IPS DF 6.9 (cell line): ENCODE measurements around the gene CDK5.
"Not testable (repeated sequence)": the region's sequence is repeated elsewhere in the genome, so short reads cannot be mapped to it uniquely, and the experiment has no call there.

ENCODE experiments used
- DNase-seq: peaks from one replicate; pipeline ENCODE4 v3.0.0-alpha.2; 2013; ENCODE audit warnings: low read depth, low spot score
- H3K27ac ChIP-seq: one replicate; pipeline ENCODE4 v1.5.1; 2013; ENCODE audit warnings: low read length, control low read depth
- H3K27me3 ChIP-seq: 2 replicates; pipeline ENCODE4 v1.6.1; 2013; ENCODE audit warnings: mild to moderate bottlenecking, low read length; ENCODE audit not compliant: control insufficient read depth, insufficient read depth
- H3K36me3 ChIP-seq: 2 replicates; pipeline ENCODE4 v1.6.1; 2013; ENCODE audit warnings: low read length; ENCODE audit not compliant: control insufficient read depth, insufficient read depth
- H3K4me1 ChIP-seq: 2 replicates; pipeline ENCODE4 v1.6.1; 2013; ENCODE audit warnings: low read length; ENCODE audit not compliant: control insufficient read depth, insufficient read depth
- H3K4me3 ChIP-seq: 2 replicates; pipeline ENCODE4 v1.5.1; 2013; ENCODE audit warnings: mild to moderate bottlenecking, low read length
- H3K9me3 ChIP-seq: 2 replicates; pipeline ENCODE4 v1.6.1; 2013; ENCODE audit warnings: low read length, inconsistent platforms; ENCODE audit not compliant: control insufficient read depth, insufficient read depth
- WGBS: extraction: QIAGEN DNeasy Blood & Tissue Kit; methylation state at CpG from one replicate; pipeline ENCODE4 v1.1.7; 2013; ENCODE audit warnings: mixed read lengths, missing lambda C conversion rate; ENCODE audit not compliant: insufficient read length, insufficient coverage; 5-methylcytosine and 5-hydroxymethylcytosine counted together

The CDK5 gene

DNA sequence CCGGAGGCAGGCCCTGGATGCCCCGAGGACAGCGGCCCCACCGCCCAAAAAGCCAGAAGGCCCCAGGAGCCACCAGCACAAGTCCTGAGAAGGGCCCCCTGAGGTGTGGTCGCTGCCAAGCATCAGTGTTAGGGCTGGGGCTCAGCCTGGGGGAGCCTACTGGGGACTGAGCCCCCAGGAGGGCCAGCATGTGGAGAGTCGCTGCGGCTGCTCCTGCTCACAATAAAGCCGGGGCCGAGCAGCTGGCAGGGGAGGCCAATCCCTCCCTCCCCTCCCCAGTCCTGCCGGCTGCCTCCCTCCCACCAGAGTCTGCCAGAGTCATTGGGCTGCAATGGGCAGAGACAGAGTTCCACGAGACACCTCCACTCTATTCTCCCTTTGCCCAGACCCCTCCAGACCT is 12.4 kb downstream of the CDK5 start:
- H3K27me3 ChIP-seq = peaks cover 5% of the 10 kb centered on the region; the same call in 1 of the 2 replicates
- H3K4me1 ChIP-seq = no peaks in the 10 kb centered on the region
- DNase-seq = no peak
- H3K36me3 ChIP-seq = no peaks in the 10 kb centered on the region; the same call in 1 of the 2 replicates
- H3K27ac ChIP-seq = no peak overlapping the region
- no peak overlapping the region for H3K4me3 ChIP-seq
- no peaks in the 10 kb centered on the region for H3K9me3 ChIP-seq
- no CpG with 5 or more reads among the region's 11 CpGs for WGBS

DNA sequence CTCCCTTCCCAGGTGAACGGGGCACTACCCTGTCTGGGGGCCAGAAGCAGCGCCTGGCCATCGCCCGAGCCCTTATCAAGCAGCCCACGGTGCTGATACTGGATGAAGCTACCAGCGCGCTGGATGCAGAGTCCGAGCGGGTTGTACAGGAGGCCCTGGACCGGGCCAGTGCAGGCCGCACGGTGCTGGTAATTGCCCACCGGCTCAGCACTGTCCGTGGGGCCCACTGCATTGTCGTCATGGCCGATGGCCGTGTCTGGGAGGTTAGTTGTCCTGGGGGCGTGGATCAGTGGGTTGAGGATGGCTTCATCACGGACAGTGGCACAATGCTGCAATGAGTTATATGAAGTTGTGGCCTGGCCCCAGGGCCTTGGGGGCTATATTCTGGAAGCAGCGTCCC is 13.7 kb downstream of the CDK5 start:
- Histone ChIP-seq H3K36me3 (no peaks in the 10 kb centered on the region; the same call in 1 of the 2 replicates), H3K9me3 (no peaks in the 10 kb centered on the region), H3K4me1 (no peaks in the 10 kb centered on the region), H3K27ac (no peak overlapping the region), H3K4me3 (no peak overlapping the region), H3K27me3 (no peaks in the 10 kb centered on the region)
- DNase-seq = no peak
- WGBS = no CpG with 5 or more reads among the region's 20 CpGs

DNA sequence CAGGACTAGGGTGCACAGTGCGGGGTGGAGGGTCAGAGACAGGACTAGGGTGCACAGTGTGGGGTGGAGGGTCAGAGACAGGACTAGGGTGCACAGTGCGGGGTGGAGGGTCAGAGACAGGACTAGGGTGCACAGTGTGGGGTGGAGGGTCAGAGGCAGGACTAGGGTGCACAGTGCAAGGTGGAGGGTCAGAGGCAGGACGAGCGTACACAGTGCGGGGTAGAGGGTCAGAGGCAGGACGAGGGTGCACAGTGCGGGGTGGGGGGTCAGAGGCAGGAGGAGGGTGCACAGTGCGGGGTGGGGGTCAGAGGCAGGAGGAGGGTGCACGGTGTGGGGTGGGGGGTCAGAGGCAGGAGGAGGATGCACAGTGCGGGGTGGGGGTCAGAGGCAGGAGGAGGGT is 14.2 kb downstream of the CDK5 start:
- H3K36me3 ChIP-seq, H3K4me1 ChIP-seq, H3K27ac ChIP-seq, H3K27me3 ChIP-seq, H3K9me3 ChIP-seq, DNase-seq, H3K4me3 ChIP-seq: not testable (repeated sequence)
- WGBS = no CpG with 5 or more reads among the region's 10 CpGs

DNA sequence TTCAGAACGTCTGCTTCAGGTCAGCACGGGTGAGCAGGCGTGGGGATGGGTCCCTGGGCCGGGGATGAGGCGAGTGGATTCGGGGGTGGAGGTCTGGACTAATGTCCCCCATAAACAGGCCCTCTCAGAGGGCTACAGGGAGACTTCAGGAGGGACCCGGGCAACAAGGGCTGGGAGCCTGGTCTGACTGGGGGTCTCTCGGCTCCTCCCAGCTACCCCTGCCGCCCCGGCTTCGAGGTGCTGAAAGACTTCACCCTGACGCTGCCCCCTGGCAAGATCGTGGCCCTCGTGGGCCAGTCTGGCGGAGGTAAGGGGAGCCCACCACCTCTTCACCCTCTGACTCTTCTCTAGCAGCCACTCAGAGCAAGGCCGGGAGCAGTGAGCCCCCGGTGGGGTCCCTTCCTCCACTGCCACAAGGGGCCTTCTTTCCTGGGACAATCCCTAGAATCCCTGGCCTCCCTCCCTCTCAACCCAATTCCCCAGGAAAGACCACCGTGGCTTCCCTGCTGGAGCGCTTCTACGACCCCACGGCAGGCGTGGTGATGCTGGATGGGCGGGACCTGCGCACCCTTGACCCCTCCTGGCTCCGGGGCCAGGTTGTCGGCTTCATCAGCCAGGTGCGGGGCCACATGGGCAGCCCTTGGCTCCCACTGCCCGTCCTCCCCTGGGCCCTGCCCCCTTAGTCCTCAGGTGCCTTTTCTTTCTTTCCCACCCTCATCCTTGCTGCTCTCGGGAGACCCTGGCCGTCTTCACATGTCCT is 16.9 kb downstream of the CDK5 start:
- peaks cover 3% of the 10 kb centered on the region for H3K36me3 ChIP-seq
- H3K9me3 ChIP-seq = no peaks in the 10 kb centered on the region
- H3K27me3 ChIP-seq = no peaks in the 10 kb centered on the region
- no peak overlapping the region for H3K27ac ChIP-seq
- H3K4me3 ChIP-seq = no peak overlapping the region
- no peaks in the 10 kb centered on the region for H3K4me1 ChIP-seq
- no peak for DNase-seq
- WGBS = no CpG with 5 or more reads among the region's 30 CpGs

DNA sequence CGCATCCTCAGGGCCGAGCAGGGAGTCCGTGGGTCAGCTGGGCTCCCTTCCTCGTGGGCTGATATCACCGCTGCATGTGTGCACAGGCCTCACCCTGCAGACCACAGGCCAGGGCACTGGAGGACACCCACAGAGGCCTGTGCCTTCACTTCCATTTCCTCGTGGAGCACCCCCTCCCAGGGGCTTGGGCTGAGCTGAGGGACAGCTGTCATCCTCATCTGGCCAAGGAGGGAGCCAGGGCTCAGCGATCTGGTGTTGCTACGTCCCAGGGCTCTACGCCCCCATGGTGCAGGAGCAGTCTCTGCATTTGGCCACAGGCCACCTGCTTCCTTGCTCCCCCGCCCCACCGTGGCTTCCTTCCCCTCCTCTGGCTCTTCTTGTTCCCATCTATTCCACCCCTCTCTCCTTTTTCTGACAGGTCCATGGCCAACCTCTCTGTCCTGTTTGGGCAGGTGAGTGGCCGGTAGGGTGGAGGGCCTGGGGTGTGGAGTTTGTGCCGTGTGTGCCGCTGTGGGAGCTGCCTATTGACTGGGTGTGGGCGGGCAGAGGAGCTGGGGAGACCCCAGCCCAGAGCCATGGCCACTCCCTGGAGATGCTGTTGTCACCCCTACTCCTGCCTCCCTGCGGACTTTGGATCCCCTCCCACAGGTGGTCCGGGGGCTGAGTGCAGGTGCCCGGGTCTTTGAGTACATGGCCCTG is 17.7 kb downstream of the CDK5 start:
- H3K27me3 ChIP-seq = no peaks in the 10 kb centered on the region
- no peak for DNase-seq
- H3K36me3 ChIP-seq = peaks cover 3% of the 10 kb centered on the region
- no peaks in the 10 kb centered on the region for H3K4me1 ChIP-seq
- H3K27ac ChIP-seq = no peak overlapping the region
- no peak overlapping the region for H3K4me3 ChIP-seq
- no CpG with 5 or more reads among the region's 18 CpGs for WGBS
- H3K9me3 ChIP-seq = no peaks in the 10 kb centered on the region

DNA sequence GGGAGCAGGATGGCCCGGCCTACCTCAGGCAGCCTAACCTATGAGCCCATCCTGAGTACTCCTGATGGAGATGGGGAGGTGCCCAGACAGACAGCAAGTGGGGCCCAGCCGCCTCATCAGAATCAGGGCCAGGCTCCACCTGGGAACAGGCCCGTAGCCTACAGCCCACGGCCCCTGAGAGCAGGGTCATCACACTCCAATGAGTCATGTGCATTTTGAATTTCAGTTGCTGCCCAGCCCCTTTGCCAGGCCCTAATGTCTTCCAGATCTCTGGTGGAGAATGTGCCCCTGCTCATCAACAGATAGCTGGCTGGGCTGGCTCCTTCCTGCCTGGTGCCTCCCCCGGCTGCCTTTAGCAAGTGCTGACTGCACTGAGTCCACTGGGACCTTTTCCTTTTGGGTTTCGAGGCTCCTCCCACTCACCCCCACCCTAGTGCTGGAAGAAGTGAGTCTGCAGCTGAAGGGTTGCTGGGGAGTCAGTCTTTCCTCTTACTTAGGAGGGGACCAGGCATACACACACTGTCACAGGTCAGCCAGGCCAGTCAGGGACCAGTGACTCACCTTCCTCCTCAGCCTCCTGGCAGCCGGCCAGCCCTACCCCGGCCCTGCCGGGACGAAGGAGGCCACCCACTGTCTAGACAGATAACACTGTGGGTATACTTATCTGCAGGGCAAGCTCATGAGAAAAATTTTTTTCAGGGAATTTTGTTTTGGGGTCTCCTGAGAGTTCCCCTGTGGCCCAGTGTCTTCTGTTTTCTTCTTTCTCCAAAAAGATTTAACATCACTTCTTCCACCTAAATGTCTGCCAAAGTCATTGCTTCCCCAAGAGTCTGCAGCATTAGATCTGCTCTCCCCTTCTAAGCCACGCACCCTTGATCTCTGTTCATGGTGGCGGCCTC is 18.5 kb downstream of the CDK5 start:
- H3K4me3 ChIP-seq = no peak overlapping the region
- peaks cover 3% of the 10 kb centered on the region for H3K36me3 ChIP-seq
- no peaks in the 10 kb centered on the region for H3K9me3 ChIP-seq
- WGBS = no CpG with 5 or more reads among the region's 12 CpGs
- H3K27ac ChIP-seq = no peak overlapping the region
- H3K27me3 ChIP-seq = no peaks in the 10 kb centered on the region
- DNase-seq = no peak
- no peaks in the 10 kb centered on the region for H3K4me1 ChIP-seq

DNA sequence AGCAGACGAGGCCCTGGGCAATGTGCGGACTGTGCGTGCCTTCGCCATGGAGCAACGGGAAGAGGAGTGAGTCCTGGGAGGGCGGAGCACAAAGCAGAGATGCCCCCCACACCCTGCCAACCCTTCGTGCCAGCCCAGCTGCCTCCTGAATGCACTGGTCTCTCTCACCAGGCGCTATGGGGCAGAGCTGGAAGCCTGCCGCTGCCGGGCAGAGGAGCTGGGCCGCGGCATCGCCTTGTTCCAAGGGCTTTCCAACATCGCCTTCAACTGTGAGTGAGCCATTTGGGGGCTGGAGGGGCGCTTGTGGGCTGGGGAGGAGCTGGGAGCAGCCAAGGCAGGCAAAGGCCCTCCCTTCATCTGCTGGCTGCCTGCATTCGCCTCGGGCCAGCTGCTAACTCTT is 21.8 kb downstream of the CDK5 start:
- H3K4me1 ChIP-seq = no peaks in the 10 kb centered on the region
- WGBS = no CpG with 5 or more reads among the region's 17 CpGs

DNA sequence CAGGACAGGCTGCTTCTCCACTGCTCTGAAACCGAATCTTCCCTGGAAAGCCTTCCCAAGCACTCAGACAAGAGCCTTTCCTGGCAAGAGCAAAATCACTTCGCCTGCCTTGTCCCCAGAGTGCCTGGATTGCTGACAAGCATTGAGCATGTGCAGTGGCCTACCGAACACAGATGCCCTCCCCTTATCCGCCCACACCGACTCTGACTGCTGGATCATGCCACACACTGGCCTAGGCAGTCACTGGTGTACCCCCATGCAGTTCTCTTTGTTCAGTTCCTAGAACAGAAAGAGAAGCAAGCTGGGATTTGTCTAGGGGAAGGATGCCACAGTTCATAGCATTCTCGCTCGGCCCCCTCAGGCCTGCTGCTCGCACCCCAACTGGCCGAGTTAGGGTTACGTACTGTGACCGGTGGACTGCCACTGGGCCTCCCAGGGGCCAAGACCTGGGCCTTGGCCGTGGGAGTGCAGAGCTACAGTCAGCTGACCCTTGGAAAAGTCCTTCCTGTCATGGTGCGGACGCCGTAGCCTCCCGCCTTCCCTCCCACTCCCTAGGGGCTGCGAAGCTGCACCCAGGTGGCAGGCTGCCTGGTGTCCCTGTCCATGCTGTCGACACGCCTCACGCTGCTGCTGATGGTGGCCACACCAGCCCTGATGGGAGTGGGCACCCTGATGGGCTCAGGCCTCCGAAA is 22.5 kb downstream of the CDK5 start:
- Histone ChIP-seq H3K4me1 (no peaks in the 10 kb centered on the region), H3K9me3 (no peaks in the 10 kb centered on the region), H3K36me3 (peaks cover 3% of the 10 kb centered on the region), H3K4me3 (no peak overlapping the region), H3K27ac (no peak overlapping the region), H3K27me3 (no peaks in the 10 kb centered on the region)
- no peak for DNase-seq
- no CpG with 5 or more reads among the region's 21 CpGs for WGBS

More for the DNA sequence above, 21.8 kb downstream of the CDK5 start:
- Histone ChIP-seq H3K27ac (no peak overlapping the region), H3K4me3 (no peak overlapping the region), H3K9me3 (no peaks in the 10 kb centered on the region), H3K27me3 (no peaks in the 10 kb centered on the region), H3K36me3 (peaks cover 3% of the 10 kb centered on the region)
- DNase-seq = no peak

DNA sequence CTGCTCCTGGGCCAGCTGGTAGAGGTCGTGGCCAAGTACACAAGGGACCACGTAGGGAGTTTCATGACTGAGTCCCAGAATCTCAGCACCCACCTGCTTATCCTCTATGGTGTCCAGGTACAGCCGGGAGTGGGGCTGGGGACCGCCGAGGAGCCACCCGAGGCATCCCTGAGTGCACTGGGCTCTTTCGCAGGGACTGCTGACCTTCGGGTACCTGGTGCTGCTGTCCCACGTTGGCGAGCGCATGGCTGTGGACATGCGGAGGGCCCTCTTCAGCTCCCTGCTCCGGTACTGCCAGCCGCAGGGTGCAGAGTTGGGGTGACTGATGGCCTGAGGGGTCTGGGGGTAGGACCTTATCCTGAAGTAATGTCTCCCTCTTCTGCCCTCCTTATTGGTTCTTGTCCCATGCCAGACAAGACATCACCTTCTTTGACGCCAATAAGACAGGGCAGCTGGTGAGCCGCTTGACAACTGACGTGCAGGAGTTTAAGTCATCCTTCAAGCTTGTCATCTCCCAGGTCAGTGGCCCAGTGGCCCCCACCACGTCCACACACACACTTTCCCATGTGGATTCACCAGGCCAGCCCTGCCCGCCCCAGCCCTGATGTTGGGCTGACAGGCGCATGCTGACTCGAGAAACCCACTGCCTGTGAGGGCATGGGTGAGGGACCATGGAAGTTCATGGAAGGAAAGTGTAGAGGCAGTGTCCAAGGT is 23.2 kb downstream of the CDK5 start:
- Histone ChIP-seq H3K4me1 (no peaks in the 10 kb centered on the region), H3K36me3 (peaks cover 3% of the 10 kb centered on the region)
- WGBS = no CpG with 5 or more reads among the region's 21 CpGs

More for the DNA sequence above, 23.2 kb downstream of the CDK5 start:
- no peak for DNase-seq
- Histone ChIP-seq H3K27me3 (no peaks in the 10 kb centered on the region), H3K4me3 (no peak overlapping the region), H3K27ac (no peak overlapping the region), H3K9me3 (no peaks in the 10 kb centered on the region)
